Left cardiac atrium (tissue), 4 donors: Measurements from ENCODE around the gene STRN3. TPM values are rescaled to one million over a fixed set of nuclear protein-coding genes. Genes with fewer than 3 reads are reported as not detected.

Experiments
- ATAC-seq, 2 donors: fragments of 200-7000 bp; cut with Tn5 transposase; one replicate each; pipeline ENCODE4 v1.9.1; 2020; ENCODE audit warnings: mild to moderate bottlenecking in 2 of 2, moderate library complexity in 2 of 2
- DNase-seq: peaks from one replicate; pipeline ENCODE4 v3.0.0-alpha.2; 2020
- intact Hi-C, 2 donors: fragments of 100-400 bp; cut with DNase I; formaldehyde crosslinking; loops; one replicate each; pipeline versions ENCODE4 v1.14.1 to v1.15.1; 2022 to 2023
- total RNA-seq, 2 donors: library from RNA; stranded (reverse); fragmentation: NEBNext Ultra II Directional; extraction: Animal tissue kit (Norgen Biotek cat#: 25700); gene quantifications; one replicate each; pipeline ENCODE4 v1.2.1, GENCODE V29; 2021
- donor health status: DM: no; HTN: yes; CAD: no.
- donor health status: DM: no; HTN: yes; CAD: no; lungs with severe emphysema.
- donor health status: DM: yes; HTN: yes; CAD: no.
- donor health status: Dilated cardiomyopathy.

Gene STRN3
- total RNA-seq, 2 donors from 2014 or later = 37.3 to 48.6 TPM

GRCh38 chr14:30894923-30895515, 131.2 kb downstream of the STRN3 start:
- intact Hi-C loops = no loop called here
- ATAC-seq (no peak), DNase-seq (no peak)

- intact Hi-C loops = no loop called here
- DNase-seq (no peak), ATAC-seq (no peak)
These were observed 132.4 kb downstream of the STRN3 start for GRCh38 chr14:30893819-30894218.

- DNase-seq (no peak), ATAC-seq (no peak)
- intact Hi-C loops = no loop called here
These were observed 137.0 kb downstream of the STRN3 start for GRCh38 chr14:30889244-30889594.

GRCh38 chr14:30888480-30889243, 137.5 kb downstream of the STRN3 start:
- intact Hi-C loops = no loop called here
- ATAC-seq (no peak), DNase-seq (no peak)

- DNase-seq = no peak
- intact Hi-C loops = no loop called here
- no peak for ATAC-seq
These were observed 140.1 kb downstream of the STRN3 start for GRCh38 chr14:30885840-30886740.

GRCh38 chr14:30884901-30885300, 141.3 kb downstream of the STRN3 start:
- ATAC-seq = no peak
- intact Hi-C loops = no loop called here
- no peak for DNase-seq

GRCh38 chr14:30883508-30884294, 142.5 kb downstream of the STRN3 start:
- no peak for DNase-seq
- ATAC-seq = no peak
- intact Hi-C loops = no loop called here

GRCh38 chr14:30882431-30882830, 143.7 kb downstream of the STRN3 start:
- no peak for ATAC-seq
- intact Hi-C loops = no loop called here
- DNase-seq = no peak

GRCh38 chr14:30876692-30877091, 149.5 kb downstream of the STRN3 start:
- intact Hi-C loops = no loop called here
- DNase-seq (no peak), ATAC-seq (no peak)

- intact Hi-C loops = no loop called here
- ATAC-seq (no peak), DNase-seq (no peak)
These were observed 150.5 kb downstream of the STRN3 start for GRCh38 chr14:30875788-30876053.

- intact Hi-C loops = no loop called here
- DNase-seq (no peak), ATAC-seq (peak; percentile 31 to 46)
These were observed 151.0 kb downstream of the STRN3 start for GRCh38 chr14:30874999-30875787.

- ATAC-seq (peak; percentile 73 to 85), DNase-seq (peak; percentile 27)
- intact Hi-C loops = no loop called here
These were observed 151.8 kb downstream of the STRN3 start, which contains the start of gene COCH for GRCh38 chr14:30874120-30874998. TSS of gene COCH (plus strand) at chr14:30874559. CDS start at chr14:30874939, 380 bp downstream.

- intact Hi-C loops = no loop called here
- DNase-seq (no peak), ATAC-seq (no peak)
These were observed 152.7 kb downstream of the STRN3 start for GRCh38 chr14:30873308-30874119.

- intact Hi-C loops = no loop called here
These were observed 153.6 kb downstream of the STRN3 start for GRCh38 chr14:30872602-30873001.

GRCh38 chr14:30869551-30870155, 156.5 kb downstream of the STRN3 start:
- intact Hi-C loops = no loop called here
- DNase-seq (no peak), ATAC-seq (no peak)

More at GRCh38 chr14:30872602-30873001, 153.6 kb downstream of the STRN3 start:
- no peak for DNase-seq
- ATAC-seq = no peak

- ATAC-seq = no peak
- intact Hi-C loops = no loop called here
- DNase-seq = no peak
These were observed 157.4 kb downstream of the STRN3 start for GRCh38 chr14:30868736-30869135.
